IMR-90 (cell line): ENCODE measurements around the gene LRRC36. TPM values are rescaled to one million over a fixed set of nuclear protein-coding genes. Genes with fewer than 3 reads are reported as not detected.

Experiments used
- ATAC-seq: fragments of 200-7000 bp; cut with Tn5 transposase; 2 replicates; pipeline ENCODE4 v1.9.1; 2020; ENCODE audit warnings: low read depth, mild to moderate bottlenecking, moderate library complexity
- BruUV-seq: library from RNA; stranded (reverse); fragments of 400-500 nt; replicated peaks from 2 replicates; lab custom pipeline; 2021; lab: Mats Ljungman, UMichigan
- CTCF ChIA-PET: fragments of 300-600 bp; formaldehyde crosslinking; extraction: SDS; loops from one replicate; lab custom pipeline; 2021; ENCODE audit warnings: antibody characterized with exemption; lab: Yijun Ruan, JAX
- POLR2A ChIA-PET: fragments of 300-600 bp; sonication (Branson Sonifier 250); formaldehyde crosslinking; loops from one replicate; lab custom pipeline; 2022; ENCODE audit warnings: antibody characterized with exemption; ENCODE audit not compliant: unreplicated experiment; lab: Charles Lee
- DNase-seq: peaks from one replicate; pipeline ENCODE4 v3.0.0; 2013
- H2AFZ ChIP-seq: replicated peaks from 2 replicates; pipeline ENCODE3; 2013; ENCODE audit warnings: low read length, mild to moderate bottlenecking; ENCODE audit not compliant: poor library complexity
- H2AK5ac ChIP-seq: 2 replicates; pipeline ENCODE4 v1.6.1; 2013; ENCODE audit warnings: low read depth, low read length, inconsistent platforms
- H2AK9ac ChIP-seq: replicated peaks from 2 replicates; pipeline ENCODE3; 2013; ENCODE audit warnings: mild to moderate bottlenecking, low read depth, low read length, moderate library complexity; ENCODE audit not compliant: poor library complexity
- H2BK120ac ChIP-seq: 2 replicates; pipeline ENCODE4 v1.6.1; 2013; ENCODE audit warnings: low read depth, low read length, inconsistent platforms
- H2BK15ac ChIP-seq: 3 replicates; pipeline ENCODE4 v1.6.1; 2013; ENCODE audit warnings: low read depth, low read length, inconsistent platforms
- H2BK20ac ChIP-seq: 2 replicates; pipeline ENCODE4 v1.6.1; 2013; ENCODE audit warnings: low read depth, mild to moderate bottlenecking, inconsistent platforms, low read length, moderate library complexity
- H2BK5ac ChIP-seq: 2 replicates; pipeline ENCODE4 v1.6.1; 2013; ENCODE audit warnings: mild to moderate bottlenecking, low read depth, low read length, inconsistent platforms; ENCODE audit not compliant: poor library complexity, severe bottlenecking
- H3K14ac ChIP-seq: replicated peaks from 2 replicates; pipeline ENCODE4 v1.6.1; 2013; ENCODE audit warnings: low read depth, low read length, inconsistent platforms
- H3K18ac ChIP-seq: 2 replicates; pipeline ENCODE4 v1.6.1; 2013; ENCODE audit warnings: low read depth, low read length, control low read depth
- H3K23ac ChIP-seq: 2 replicates; pipeline ENCODE4 v1.6.1; 2013; ENCODE audit warnings: low read depth, low read length, inconsistent platforms
- H3K27ac ChIP-seq: 2 replicates; pipeline ENCODE4 v1.5.1; 2013; ENCODE audit warnings: mild to moderate bottlenecking, control low read depth, low read length; ENCODE audit not compliant: insufficient read depth
- H3K27me3 ChIP-seq: 2 replicates; pipeline ENCODE4 v1.6.1; 2013; ENCODE audit warnings: low read length; ENCODE audit not compliant: control insufficient read depth, insufficient read depth
- H3K36me3 ChIP-seq: 2 replicates; pipeline ENCODE4 v1.6.1; 2013; ENCODE audit warnings: low read length, mixed read lengths; ENCODE audit not compliant: control insufficient read depth, insufficient read depth
- H3K4ac ChIP-seq: 2 replicates; pipeline ENCODE4 v1.6.1; 2013; ENCODE audit warnings: low read depth, low read length, inconsistent platforms
- H3K4me1 ChIP-seq: 2 replicates; pipeline ENCODE4 v1.6.1; 2013; ENCODE audit warnings: low read length, mixed read lengths; ENCODE audit not compliant: control insufficient read depth, insufficient read depth
- H3K4me2 ChIP-seq: 2 replicates; pipeline ENCODE4 v1.6.1; 2013; ENCODE audit warnings: low read depth, mild to moderate bottlenecking, control low read depth, low read length, moderate library complexity
- H3K4me3 ChIP-seq: 2 replicates; pipeline ENCODE4 v1.5.1; 2013; ENCODE audit warnings: low read depth, mild to moderate bottlenecking, control low read depth, low read length, moderate library complexity; ENCODE audit not compliant: insufficient read depth
- H3K56ac ChIP-seq: 2 replicates; pipeline ENCODE4 v1.6.1; 2013; ENCODE audit warnings: low read length, inconsistent platforms; ENCODE audit not compliant: insufficient read depth; ENCODE audit errors: extremely low read depth
- H3K79me1 ChIP-seq, 2 experiments: 2 replicates each; pipeline ENCODE4 v1.6.1; 2013; ENCODE audit warnings: low read length in 2 of 2, inconsistent platforms in 1 of 2, low read depth in 1 of 2
- H3K9ac ChIP-seq: 2 replicates; pipeline ENCODE4 v1.6.1; 2013; ENCODE audit warnings: low read depth, low read length, control low read depth
- H3K9me1 ChIP-seq: 2 replicates; pipeline ENCODE4 v1.6.1; 2013; ENCODE audit warnings: low read length, inconsistent platforms; ENCODE audit not compliant: insufficient read depth
- H3K9me3 ChIP-seq: 2 replicates; pipeline ENCODE4 v1.6.1; 2013; ENCODE audit warnings: low read length; ENCODE audit not compliant: control insufficient read depth, insufficient read depth
- H4K20me1 ChIP-seq: 2 replicates; pipeline ENCODE4 v1.6.1; 2013; ENCODE audit warnings: low read length, inconsistent platforms; ENCODE audit not compliant: insufficient read depth
- H4K5ac ChIP-seq: 2 replicates; pipeline ENCODE4 v1.6.1; 2013; ENCODE audit warnings: mild to moderate bottlenecking, low read depth, low read length, control low read depth
- H4K8ac ChIP-seq, 2 experiments: 2 replicates each; pipeline ENCODE4 v1.6.1; 2013; ENCODE audit warnings: low read depth in 2 of 2, low read length in 2 of 2, control low read depth in 1 of 2, inconsistent platforms in 1 of 2
- H4K91ac ChIP-seq: 2 replicates; pipeline ENCODE4 v1.6.1; 2013; ENCODE audit warnings: low read depth, low read length, inconsistent platforms; ENCODE audit not compliant: insufficient read depth
- BHLHE40 ChIP-seq: fragments of 150-350 bp; IDR thresholded peaks from 2 replicates; pipeline ENCODE4 v1.6.1; 2016; ENCODE audit warnings: mild to moderate bottlenecking, low read depth, low read length
- CEBPB ChIP-seq: IDR thresholded peaks from 2 replicates; pipeline ENCODE4 v1.6.1; 2012; ENCODE audit warnings: low read depth, low read length, improper control_type of control experiment
- CHD1 ChIP-seq: IDR thresholded peaks from 2 replicates; pipeline ENCODE4 v1.6.1; 2012; ENCODE audit warnings: low read depth, low read length, improper control_type of control experiment
- CTCF ChIP-seq: conservative IDR thresholded peaks from 2 replicates; pipeline ENCODE4 v1.5.1; 2012; ENCODE audit warnings: mild to moderate bottlenecking, low read depth, low read length, improper control_type of control experiment
- ELK1 ChIP-seq: fragments of 150-350 bp; IDR thresholded peaks from 2 replicates; pipeline ENCODE4 v1.6.1; 2016; ENCODE audit warnings: low read depth, mild to moderate bottlenecking, low read length, moderate library complexity, borderline replicate concordance
- FOS ChIP-seq: fragments of 150-350 bp; IDR thresholded peaks from 2 replicates; pipeline ENCODE4 v1.6.1; 2016; ENCODE audit warnings: low read depth, low read length
- MAFK ChIP-seq: IDR thresholded peaks from 2 replicates; pipeline ENCODE4 v1.6.1; 2012; ENCODE audit warnings: low read depth, low read length, improper control_type of control experiment
- MAZ ChIP-seq: IDR thresholded peaks from 2 replicates; pipeline ENCODE4 v1.6.1; 2012; ENCODE audit warnings: low read depth, mild to moderate bottlenecking, low read length, improper control_type of control experiment, moderate library complexity, borderline replicate concordance
- MXI1 ChIP-seq: IDR thresholded peaks from 2 replicates; pipeline ENCODE4 v1.6.1; 2012; ENCODE audit warnings: low read depth, mild to moderate bottlenecking, low read length, moderate library complexity, borderline replicate concordance
- NFE2L2 ChIP-seq: fragments of 150-350 bp; IDR thresholded peaks from 2 replicates; pipeline ENCODE4 v1.6.1; 2016; ENCODE audit warnings: low read depth, mild to moderate bottlenecking, low read length
- RAD21 ChIP-seq: IDR thresholded peaks from 2 replicates; pipeline ENCODE4 v1.6.1; 2012; ENCODE audit warnings: low read length, improper control_type of control experiment
- RFX5 ChIP-seq: IDR thresholded peaks from 2 replicates; pipeline ENCODE4 v1.8.0; 2012; ENCODE audit warnings: low read depth, mild to moderate bottlenecking, low read length, moderate library complexity
- SMC3 ChIP-seq: fragments of 150-350 bp; IDR thresholded peaks from 2 replicates; pipeline ENCODE4 v1.6.1; 2016; ENCODE audit warnings: low read depth, mild to moderate bottlenecking, antibody characterized with exemption, low read length, moderate library complexity
- USF2 ChIP-seq: fragments of 150-350 bp; IDR thresholded peaks from 2 replicates; pipeline ENCODE4 v1.6.1; 2017; ENCODE audit warnings: mild to moderate bottlenecking, antibody characterized with exemption, low read length, low read depth
- WGBS, 2 experiments: methylation state at CpG; one replicate each; pipeline versions ENCODE4 v1.1.5 to v1.1.7; 2013; ENCODE audit warnings: missing lambda C conversion rate in 2 of 2; ENCODE audit not compliant: insufficient read length in 1 of 2; ENCODE audit errors: extremely low coverage in 2 of 2; 5-methylcytosine and 5-hydroxymethylcytosine counted together
- dilution Hi-C: fragments of 300-500 bp; cut with HindIII; formaldehyde crosslinking; loops from one replicate; pipeline ENCODE4 v1.14.3; 2018; ENCODE audit warnings: low sequenced_read_pairs; ENCODE audit not compliant: unreplicated experiment
- in situ Hi-C: fragments of 300-500 bp; cut with MboI; formaldehyde crosslinking; loops from 3 replicates; pipeline ENCODE4 v1.14.3; 2019; ENCODE audit warnings: low sequenced_read_pairs, inconsistent platforms, mixed read lengths
- intact Hi-C: fragments of 100-400 bp; cut with micrococcal nuclease; formaldehyde crosslinking; loops from 2 replicates; pipeline ENCODE4 v1.10.0; 2022
- polyA plus RNA-seq, 3 experiments: library from polyadenylated mRNA; depleted of rRNA; stranded (reverse); fragments of >200 nt; gene quantifications; 2 replicates each; pipeline ENCODE4 v1.2.3, GENCODE V29; 2012; ENCODE audit warnings: low replicate concordance in 1 of 3
- total RNA-seq: library from RNA; depleted of rRNA; stranded (reverse); fragments of >200 nt; gene quantifications from 2 replicates; pipeline ENCODE4 v1.2.3, GENCODE V29; 2012

The LRRC36 gene
- total and polyA plus RNA-seq, 2 of the 4 experiments (the other 2 are of a cell fraction) = 0.18 to 0.29 TPM

- peak overlapping the region; percentile 39; the same call in 1 of the 2 replicates for H3K4ac ChIP-seq
- no peaks in the 10 kb centered on the region for H3K36me3 ChIP-seq
- H3K23ac ChIP-seq = no peak overlapping the region
- H3K27me3 ChIP-seq = no peaks in the 10 kb centered on the region
- H2BK120ac ChIP-seq = no peak overlapping the region; the same call in 1 of the 2 replicates
- H2AFZ ChIP-seq = peak overlapping the region; percentile 79
- H2BK5ac ChIP-seq = no peak overlapping the region
- H3K9ac ChIP-seq = no peak overlapping the region
- H3K4me1 ChIP-seq = peaks cover 16% of the 10 kb centered on the region
- in situ Hi-C loops (no loop called here), intact Hi-C loops (no loop called here), dilution Hi-C loops (no loop called here)
- CTCF ChIA-PET = no interaction called here
- H2BK20ac ChIP-seq = no peak overlapping the region
- H3K14ac ChIP-seq = no peak overlapping the region
- peak overlapping the region; percentile 45; the same call in 1 of the 2 replicates for H2AK5ac ChIP-seq
- TF ChIP-seq CHD1 (no peak), RAD21 (no peak), CTCF (no peak), BHLHE40 (no peak), USF2 (no peak), MAFK (no peak), MXI1 (no peak), NFE2L2 (no peak), FOS (no peak), MAZ (no peak), ELK1 (no peak), RFX5 (no peak), SMC3 (no peak), CEBPB (no peak)
- no peaks in the 10 kb centered on the region for H3K9me3 ChIP-seq
- peaks cover 5% of the 10 kb centered on the region; the same call in 1 of the 2 replicates for H3K9me1 ChIP-seq
- DNase-seq (peak; percentile 72), ATAC-seq (no peak)
- H2BK15ac ChIP-seq = no peak overlapping the region
- BruUV-seq = no TSS peak
- H3K27ac ChIP-seq = no peak overlapping the region
- no peak overlapping the region for H4K91ac ChIP-seq
- H4K5ac ChIP-seq = no peak overlapping the region
- no peak overlapping the region for H3K18ac ChIP-seq
- H3K56ac ChIP-seq = no peak overlapping the region
- no peak overlapping the region for H3K4me2 ChIP-seq
- no peak overlapping the region for H3K4me3 ChIP-seq
- 81% methylated on average over 4 of the region's 13 CpGs; no CpG with 5 or more reads in 1 of the 2 experiments for WGBS, 2 experiments
- H2AK9ac ChIP-seq = peak overlapping the region; percentile 75
- no peaks in the 10 kb centered on the region for H3K79me1 ChIP-seq
- POLR2A ChIA-PET = no interaction called here
- H4K8ac ChIP-seq = no peak overlapping the region
- no peaks in the 10 kb centered on the region for H4K20me1 ChIP-seq
These were observed 69.0 kb downstream of the LRRC36 start for GRCh38 chr16:67395458-67396158.
